Body of pancreas (tissue), 4 donors: ENCODE results near the gene MRRF.

ENCODE experiments used
- CTCF ChIP-seq, 7 experiments: fragments of 450-650 bp in 4 of 7; fragments of 200-600 bp in 3 of 7; sonication (generic) in 3 of 7; IDR thresholded peaks; one replicate each; pipeline ENCODE4 v1.5.1; 2016 to 2019; ENCODE audit warnings: antibody characterized with exemption in 7 of 7
- POLR2A ChIP-seq, 3 donors: fragments of 450-650 bp; IDR thresholded peaks; one replicate each; pipeline ENCODE4 v1.6.1; 2016; ENCODE audit warnings: antibody characterized with exemption in 3 of 3, mild to moderate bottlenecking in 2 of 3

GRCh38 chr9:122338536-122338935, 73.9 kb downstream of the MRRF start:
- TF ChIP-seq CTCF (IDR thresholded peaks at IDR 0.05) (no peak), POLR2A (IDR thresholded peaks at IDR 0.05) (no peak)
